PC-9 (cell line): ENCODE data around the gene SNX32. TPM values are rescaled to one million over a fixed set of nuclear protein-coding genes. Genes with fewer than 3 reads are reported as not detected.
A peak's percentile ranks its signal among the peaks of the same experiment; 100 is the strongest.

Experiments
- BruUV-seq: library from RNA; stranded (reverse); fragments of 400-500 nt; replicated peaks from 2 replicates; lab custom pipeline; 2021; lab: Mats Ljungman, UMichigan
- CTCF ChIA-PET: fragments of 300-600 bp; sonication (Branson Sonifier 250); formaldehyde crosslinking; loops from one replicate; lab custom pipeline; 2022; ENCODE audit warnings: antibody characterized with exemption; lab: Charles Lee
- POLR2A ChIA-PET: fragments of 300-600 bp; sonication (Branson Sonifier 250); formaldehyde crosslinking; loops from one replicate; lab custom pipeline; 2022; ENCODE audit warnings: antibody characterized with exemption; ENCODE audit not compliant: unreplicated experiment; lab: Charles Lee
- DNase-seq, 2 experiments: peaks; one replicate each; pipeline versions ENCODE4 v3.0.0 to v3.0.0-alpha.2; 2015 to 2022; ENCODE audit warnings: mixed read lengths in 1 of 2
- H2AFZ ChIP-seq: fragments of 200-600 bp; sonication (generic); 2 replicates; pipeline ENCODE4 v1.8.1; 2017; ENCODE audit warnings: antibody characterized with exemption
- H3F3A ChIP-seq: fragments of 200-600 bp; sonication (generic); 2 replicates; pipeline ENCODE4 v1.8.1; 2017; ENCODE audit warnings: antibody characterized with exemption, mild to moderate bottlenecking, low read depth; ENCODE audit not compliant: insufficient read depth
- H3K27ac ChIP-seq: fragments of 200-600 bp; sonication (generic); 2 replicates; pipeline ENCODE4 v1.6.1; 2016; ENCODE audit warnings: mixed run types
- H3K27me3 ChIP-seq: fragments of 200-600 bp; sonication (generic); 2 replicates; pipeline ENCODE4 v1.6.1; 2016; ENCODE audit warnings: low read depth, mixed run types; ENCODE audit not compliant: insufficient read depth
- H3K36me3 ChIP-seq: fragments of 200-600 bp; sonication (generic); 2 replicates; pipeline ENCODE4 v1.6.1; 2016; ENCODE audit warnings: low read depth, mixed run types
- H3K4me1 ChIP-seq: fragments of 200-600 bp; sonication (generic); replicated peaks from 2 replicates; pipeline ENCODE4 v1.6.1; 2016; ENCODE audit warnings: mixed run types; ENCODE audit not compliant: insufficient read depth
- H3K4me2 ChIP-seq: fragments of 200-600 bp; sonication (generic); 2 replicates; pipeline ENCODE4 v1.6.1; 2017; ENCODE audit warnings: mixed run types
- H3K4me3 ChIP-seq: fragments of 200-600 bp; sonication (generic); 2 replicates; pipeline ENCODE4 v1.6.1; 2016; ENCODE audit warnings: mixed run types
- H3K79me2 ChIP-seq: fragments of 200-600 bp; sonication (generic); 2 replicates; pipeline ENCODE4 v1.6.1; 2017; ENCODE audit warnings: low read depth, mixed run types
- H3K9me2 ChIP-seq: fragments of 200-600 bp; sonication (generic); 2 replicates; pipeline ENCODE4 v1.8.1; 2017; ENCODE audit warnings: mild to moderate bottlenecking; ENCODE audit not compliant: insufficient read depth
- H3K9me3 ChIP-seq: fragments of 200-600 bp; sonication (generic); 2 replicates; pipeline ENCODE4 v1.8.1; 2016; ENCODE audit warnings: low read depth; ENCODE audit not compliant: insufficient read depth
- H4K20me1 ChIP-seq: fragments of 200-600 bp; sonication (generic); 2 replicates; pipeline ENCODE4 v1.8.1; 2017; ENCODE audit not compliant: insufficient read depth
- EZH2 ChIP-seq: fragments of 200-600 bp; sonication (generic); IDR thresholded peaks from 2 replicates; pipeline ENCODE4 v1.8.0; 2017; ENCODE audit warnings: antibody characterized with exemption, low read depth
- intact Hi-C: fragments of 100-400 bp; cut with micrococcal nuclease; formaldehyde crosslinking; loops from one replicate; pipeline ENCODE4 v1.10.0; 2022; ENCODE audit not compliant: unreplicated experiment
- total RNA-seq: library from RNA; stranded (reverse); gene quantifications from 2 replicates; pipeline ENCODE4 v1.2.3, GENCODE V29; 2021
- TF ChIP-seq, protein P1 (sequence below): fragments of 200-600 bp; sonication (generic); conservative IDR thresholded peaks from 2 replicates; pipeline ENCODE4 v1.6.1; 2017; ENCODE audit warnings: mixed run types, antibody characterized with exemption, mild to moderate bottlenecking, moderate library complexity

The SNX32 gene
- total RNA-seq, 1 experiment from 2014 or later, result not detected

DNA sequence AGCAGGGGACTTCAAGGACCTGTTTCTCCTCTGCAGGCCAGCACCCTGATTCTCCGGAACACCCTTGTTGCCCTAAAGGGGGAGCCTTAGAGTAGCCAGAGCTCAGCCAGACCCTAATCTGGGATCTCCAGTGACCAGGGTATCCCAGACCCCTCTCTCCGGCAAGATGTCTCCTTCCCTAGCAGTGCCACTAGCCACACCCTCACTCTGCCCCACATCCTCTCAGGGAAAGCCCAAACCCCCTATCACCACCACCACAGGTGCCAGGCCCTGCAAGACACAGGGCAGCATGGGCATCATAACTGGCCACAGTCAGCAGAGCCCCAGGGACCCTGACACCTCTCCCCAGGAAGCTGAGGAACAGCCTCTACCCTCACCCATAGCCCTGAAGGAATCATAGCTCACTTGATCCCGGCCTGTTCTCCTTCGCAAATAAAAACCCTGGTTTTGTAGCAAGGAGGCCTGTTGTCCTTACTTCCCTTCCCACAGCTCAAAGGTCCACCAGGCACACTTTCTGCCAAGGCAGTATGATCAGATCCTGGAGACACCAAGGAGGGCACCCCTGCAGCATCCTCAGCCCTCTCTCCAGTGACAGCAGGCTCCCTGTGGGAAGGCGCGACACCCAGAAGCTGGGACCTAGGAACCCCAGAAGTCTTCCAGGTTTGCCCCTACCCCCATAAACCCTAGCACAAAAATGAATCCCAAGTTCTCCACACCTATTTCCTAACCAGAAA lies 19.6 kb downstream of the SNX32 start:
- ChIA-PET CTCF (interaction anchor here (0.6 kb wide), 1 partner anchor 138 kb away, joined by 4 read pairs; no protein-coding TSS in a partner anchor), POLR2A (no interaction called here)
- Histone ChIP-seq H3K36me3 (peaks cover 30% of the 10 kb centered on the region), H2AFZ (no peak overlapping the region), H3F3A (peaks cover 65% of the 10 kb centered on the region), H3K4me3 (no peak overlapping the region), H3K9me3 (no peaks in the 10 kb centered on the region), H3K27ac (no peak overlapping the region), H3K4me1 (peaks cover 8% of the 10 kb centered on the region), H3K4me2 (no peak overlapping the region), H3K27me3 (no peaks in the 10 kb centered on the region), H4K20me1 (peaks cover 46% of the 10 kb centered on the region), H3K9me2 (no peaks in the 10 kb centered on the region), H3K79me2 (peaks cover 46% of the 10 kb centered on the region)
- no peak for DNase-seq
- no TSS peak for BruUV-seq
- intact Hi-C loops, result no loop called here
- TF ChIP-seq EZH2, result no peak
- TF ChIP-seq, protein P1, sequence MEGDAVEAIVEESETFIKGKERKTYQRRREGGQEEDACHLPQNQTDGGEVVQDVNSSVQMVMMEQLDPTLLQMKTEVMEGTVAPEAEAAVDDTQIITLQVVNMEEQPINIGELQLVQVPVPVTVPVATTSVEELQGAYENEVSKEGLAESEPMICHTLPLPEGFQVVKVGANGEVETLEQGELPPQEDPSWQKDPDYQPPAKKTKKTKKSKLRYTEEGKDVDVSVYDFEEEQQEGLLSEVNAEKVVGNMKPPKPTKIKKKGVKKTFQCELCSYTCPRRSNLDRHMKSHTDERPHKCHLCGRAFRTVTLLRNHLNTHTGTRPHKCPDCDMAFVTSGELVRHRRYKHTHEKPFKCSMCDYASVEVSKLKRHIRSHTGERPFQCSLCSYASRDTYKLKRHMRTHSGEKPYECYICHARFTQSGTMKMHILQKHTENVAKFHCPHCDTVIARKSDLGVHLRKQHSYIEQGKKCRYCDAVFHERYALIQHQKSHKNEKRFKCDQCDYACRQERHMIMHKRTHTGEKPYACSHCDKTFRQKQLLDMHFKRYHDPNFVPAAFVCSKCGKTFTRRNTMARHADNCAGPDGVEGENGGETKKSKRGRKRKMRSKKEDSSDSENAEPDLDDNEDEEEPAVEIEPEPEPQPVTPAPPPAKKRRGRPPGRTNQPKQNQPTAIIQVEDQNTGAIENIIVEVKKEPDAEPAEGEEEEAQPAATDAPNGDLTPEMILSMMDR, result no peak

DNA sequence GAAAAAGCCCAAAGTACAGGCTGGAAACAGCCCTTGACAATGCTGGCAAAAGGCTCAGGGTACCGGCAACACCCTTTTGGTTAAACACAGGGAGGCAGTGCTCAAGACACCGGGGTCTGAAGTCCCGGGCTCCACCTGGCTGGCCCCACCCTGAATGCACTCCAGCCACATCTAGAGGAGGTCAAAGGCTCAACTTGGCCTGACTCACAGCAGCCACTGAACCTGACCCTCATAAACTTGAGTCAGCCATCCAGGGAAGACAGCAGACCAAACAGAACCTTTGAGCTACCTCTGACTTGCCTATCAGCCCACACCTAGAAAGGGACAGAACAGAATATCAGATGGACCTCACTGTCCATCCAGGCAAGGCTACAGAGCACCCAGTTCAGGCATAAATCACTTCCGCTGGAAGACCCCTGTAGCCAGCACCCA lies 20.4 kb downstream of the SNX32 start:
- Histone ChIP-seq H3K27ac (no peak overlapping the region), H3K27me3 (no peaks in the 10 kb centered on the region), H3K4me2 (no peak overlapping the region), H3K36me3 (peaks cover 30% of the 10 kb centered on the region), H3K4me3 (no peak overlapping the region), H3F3A (peaks cover 66% of the 10 kb centered on the region), H3K79me2 (peaks cover 46% of the 10 kb centered on the region), H3K9me3 (no peaks in the 10 kb centered on the region), H3K4me1 (peaks cover 8% of the 10 kb centered on the region), H2AFZ (no peak overlapping the region), H4K20me1 (peaks cover 46% of the 10 kb centered on the region), H3K9me2 (no peaks in the 10 kb centered on the region)
- no TSS peak for BruUV-seq
- ChIA-PET POLR2A (no interaction called here), CTCF (no interaction called here)
- DNase-seq, result no peak
- TF ChIP-seq EZH2, result no peak
- TF ChIP-seq, protein P1, result no peak
- intact Hi-C loops, result no loop called here

DNA sequence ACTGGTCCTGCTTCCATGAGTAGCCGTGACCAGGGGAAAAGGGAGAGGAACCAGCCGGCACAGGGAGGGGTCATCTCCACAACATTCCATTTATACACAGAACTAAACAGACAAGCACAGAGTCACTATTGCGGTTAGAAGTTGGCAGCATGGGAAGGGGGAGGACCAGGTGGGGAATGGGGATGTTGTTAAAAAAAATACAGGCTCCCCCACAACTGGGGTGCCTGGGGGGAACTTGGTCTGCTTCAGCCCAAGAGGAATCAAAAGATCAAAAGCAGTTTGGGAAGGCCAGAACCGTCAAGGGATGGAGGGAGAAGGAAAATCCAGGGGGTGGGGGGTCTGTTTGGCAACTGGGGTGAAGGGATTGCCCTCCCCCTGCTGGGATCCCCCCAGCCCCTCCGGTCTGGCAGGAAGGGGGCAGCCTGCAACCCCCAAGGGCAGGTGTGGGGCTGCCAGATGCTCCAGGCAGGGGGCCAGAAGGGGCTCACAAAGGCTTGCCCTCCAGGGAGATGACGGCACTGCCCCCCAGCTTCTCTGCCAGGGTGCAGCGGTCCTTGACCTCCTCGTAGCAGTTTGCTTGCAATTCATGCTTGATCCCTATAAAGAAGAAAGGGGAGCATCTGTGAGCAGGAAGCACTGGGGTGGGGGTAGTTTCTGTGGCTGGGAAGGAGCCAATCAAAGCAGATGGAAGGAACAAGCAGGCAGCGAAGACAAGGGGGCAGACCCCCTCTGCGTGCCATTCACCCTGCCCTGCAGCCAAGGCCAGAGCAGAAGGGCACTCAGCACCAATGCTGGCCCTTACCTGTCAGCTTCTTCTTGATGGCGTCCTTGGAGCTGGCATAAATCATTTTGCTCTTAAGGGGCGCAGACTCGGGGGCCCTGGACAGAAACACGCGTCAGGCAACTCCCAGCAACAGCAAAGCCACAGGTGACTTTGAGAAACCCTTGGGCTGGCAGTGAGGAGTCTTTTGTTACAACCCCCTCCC lies 21.4 kb downstream of the SNX32 start:
- no peak for DNase-seq
- no peak overlapping the region for H3K27ac ChIP-seq
- H3K27me3 ChIP-seq, result no peaks in the 10 kb centered on the region
- peaks cover 46% of the 10 kb centered on the region for H3K79me2 ChIP-seq
- peaks cover 30% of the 10 kb centered on the region for H3K36me3 ChIP-seq
- no peaks in the 10 kb centered on the region for H3K9me3 ChIP-seq
- CTCF ChIA-PET, result no interaction called here
- intact Hi-C loops, result no loop called here
- peak overlapping the region; percentile 91; the same call in 1 of the 2 replicates for H3K4me2 ChIP-seq
- peaks cover 46% of the 10 kb centered on the region for H4K20me1 ChIP-seq
- POLR2A ChIA-PET, result interaction anchor here (0.6 kb wide), 1 partner anchor 143 kb away, joined by 3 read pairs; no protein-coding TSS in a partner anchor
- no peak overlapping the region; the same call in 1 of the 2 replicates for H3K4me3 ChIP-seq
- H3K9me2 ChIP-seq, result no peaks in the 10 kb centered on the region
- H3K4me1 ChIP-seq, result peaks cover 13% of the 10 kb centered on the region
- BruUV-seq, result no TSS peak
- H2AFZ ChIP-seq, result no peak overlapping the region
- no peak for TF ChIP-seq EZH2
- TF ChIP-seq, protein P1, result no peak
- H3F3A ChIP-seq, result peaks cover 67% of the 10 kb centered on the region
